ENCODE results near the gene RAB1A.

Gene RAB1A

GRCh38 chr2:65101071-65101470 lies 28.8 kb downstream of the RAB1A start:
- in situ Hi-C loops (cut with MboI; ENCODE audit: low sequenced_read_pairs, unreplicated experiment) = no loop called here
- no peak for TF ChIP-seq CTCF (IDR thresholded peaks at IDR 0.05; ENCODE audit: borderline replicate concordance, control extremely low read depth, extremely low read depth, insufficient read depth, missing control alignments)
- no peak for DNase-seq (ENCODE audit: low spot score)

GRCh38 chr2:65098741-65099140 lies 31.2 kb downstream of the RAB1A start:
- no peak for TF ChIP-seq CTCF (IDR thresholded peaks at IDR 0.05; ENCODE audit: borderline replicate concordance, control extremely low read depth, extremely low read depth, insufficient read depth, missing control alignments)
- no peak for DNase-seq (ENCODE audit: low spot score)
- in situ Hi-C loops (cut with MboI; ENCODE audit: low sequenced_read_pairs, unreplicated experiment) = no loop called here

DNA sequence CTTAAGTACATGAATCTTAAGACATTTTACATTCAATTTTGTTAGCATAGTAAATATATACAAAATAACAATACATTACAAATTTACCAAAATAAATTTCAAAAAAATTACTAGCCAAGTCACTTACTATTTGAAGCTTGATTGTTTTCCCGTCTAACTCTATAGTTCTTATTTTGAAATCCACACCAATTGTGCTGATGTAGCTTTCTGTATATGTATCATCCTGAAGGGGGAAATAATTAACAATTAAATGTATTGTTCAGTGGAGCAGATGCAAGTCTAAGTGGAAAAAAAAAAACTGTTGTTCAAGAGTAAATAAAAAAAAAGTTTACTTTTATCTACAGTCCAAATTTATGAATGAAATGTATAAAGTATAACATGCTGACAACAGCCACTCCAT lies 32.1 kb downstream of the RAB1A start:
- in situ Hi-C loops (cut with MboI; ENCODE audit: low sequenced_read_pairs, unreplicated experiment) = no loop called here
- DNase-seq (ENCODE audit: low spot score) = no peak
- TF ChIP-seq CTCF (IDR thresholded peaks at IDR 0.05; ENCODE audit: borderline replicate concordance, control extremely low read depth, extremely low read depth, insufficient read depth, missing control alignments) = no peak

DNA sequence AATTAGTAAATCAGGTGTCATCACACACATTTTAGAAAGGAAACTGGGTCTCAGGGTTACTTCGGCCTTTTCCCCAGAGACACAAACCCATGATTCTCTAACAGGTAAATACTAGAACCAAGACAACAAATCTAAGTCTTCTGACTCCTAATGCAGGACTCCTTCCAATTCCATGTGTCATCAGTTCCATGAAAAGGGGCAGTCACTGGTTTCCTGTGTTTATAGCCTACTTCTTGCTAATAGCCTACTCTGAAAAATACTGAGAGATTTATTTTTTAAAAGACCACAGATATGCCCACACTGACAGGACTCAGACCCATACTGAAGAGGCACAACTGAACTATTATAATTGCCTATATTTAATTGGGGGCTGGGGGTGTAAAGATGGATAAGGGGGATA lies 33.0 kb downstream of the RAB1A start:
- no peak for DNase-seq (ENCODE audit: low spot score)
- in situ Hi-C loops (cut with MboI; ENCODE audit: low sequenced_read_pairs, unreplicated experiment) = no loop called here
- no peak for TF ChIP-seq CTCF (IDR thresholded peaks at IDR 0.05; ENCODE audit: borderline replicate concordance, control extremely low read depth, extremely low read depth, insufficient read depth, missing control alignments)

DNA sequence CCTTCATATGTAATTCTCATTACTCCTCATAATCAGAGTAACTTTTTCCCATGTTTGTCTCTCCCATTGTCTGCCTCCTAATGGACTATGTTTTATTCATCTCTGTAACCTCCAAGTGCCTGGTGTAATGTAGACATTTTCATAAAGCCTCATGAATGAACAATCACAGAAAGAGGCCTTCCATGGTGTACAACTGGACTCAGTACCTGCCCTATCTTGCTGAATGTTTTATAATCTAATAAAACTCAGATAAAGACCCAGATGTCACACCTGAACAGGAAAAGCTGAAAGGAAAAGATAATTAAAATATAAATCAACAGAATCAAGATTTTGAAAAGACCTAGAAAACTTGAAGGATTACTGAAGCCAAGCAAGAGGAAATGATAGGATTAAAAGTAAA lies 36.7 kb downstream of the RAB1A start:
- no peak for DNase-seq (ENCODE audit: low spot score)
- in situ Hi-C loops (cut with MboI; ENCODE audit: low sequenced_read_pairs, unreplicated experiment) = no loop called here
- no peak for TF ChIP-seq CTCF (IDR thresholded peaks at IDR 0.05; ENCODE audit: borderline replicate concordance, control extremely low read depth, extremely low read depth, insufficient read depth, missing control alignments)

GRCh38 chr2:65092791-65093190 lies 37.1 kb downstream of the RAB1A start:
- in situ Hi-C loops (cut with MboI; ENCODE audit: low sequenced_read_pairs, unreplicated experiment) = no loop called here
- DNase-seq (ENCODE audit: low spot score) = no peak
- no peak for TF ChIP-seq CTCF (IDR thresholded peaks at IDR 0.05; ENCODE audit: borderline replicate concordance, control extremely low read depth, extremely low read depth, insufficient read depth, missing control alignments)

- no peak for DNase-seq (ENCODE audit: low spot score)
- in situ Hi-C loops (cut with MboI; ENCODE audit: low sequenced_read_pairs, unreplicated experiment) = no loop called here
- no peak for TF ChIP-seq CTCF (IDR thresholded peaks at IDR 0.05; ENCODE audit: borderline replicate concordance, control extremely low read depth, extremely low read depth, insufficient read depth, missing control alignments)
These were observed 44.8 kb downstream of the RAB1A start for GRCh38 chr2:65085148-65085547.
